WTC11 (cell line): ENCODE data around the gene PTPRN2. TPM values are rescaled to one million over a fixed set of nuclear protein-coding genes. Genes with fewer than 3 reads are reported as not detected.

Source experiments
- ATAC-seq: fragments of 200-7000 bp; cut with Tn5 transposase; 2 replicates; pipeline ENCODE4 v1.10.0; 2021; ENCODE audit warnings: mild to moderate bottlenecking, moderate library complexity
- CTCF ChIA-PET: fragments of 300-600 bp; sonication (Branson Sonifier 250); formaldehyde crosslinking; loops from one replicate; lab custom pipeline; 2021; ENCODE audit warnings: antibody characterized with exemption; lab: Charles Lee
- POLR2A ChIA-PET: fragments of 350-600 bp; sonication (Branson Sonifier 250); formaldehyde crosslinking; loops from one replicate; lab custom pipeline; 2021; ENCODE audit warnings: antibody characterized with exemption; lab: Charles Lee
- DNase-seq: peaks from one replicate; pipeline ENCODE4 v3.0.0; 2021; ENCODE audit warnings: low spot score
- H3K27ac Mint-ChIP-seq: 2 replicates; pipeline ENCODE4 v1.8.0; 2021; ENCODE audit warnings: mixed read lengths
- H3K27me3 Mint-ChIP-seq: 2 replicates; pipeline ENCODE4 v1.8.0; 2021; ENCODE audit warnings: low read depth, mild to moderate bottlenecking, moderate library complexity, mixed read lengths
- H3K36me3 Mint-ChIP-seq: 2 replicates; pipeline ENCODE4 v1.8.0; 2021; ENCODE audit warnings: mixed read lengths
- H3K4me1 Mint-ChIP-seq: 2 replicates; pipeline ENCODE4 v1.8.0; 2022; ENCODE audit warnings: mixed read lengths
- H3K4me3 Mint-ChIP-seq: 2 replicates; pipeline ENCODE4 v1.8.0; 2021; ENCODE audit warnings: mild to moderate bottlenecking, moderate library complexity, mixed read lengths
- H3K9me3 Mint-ChIP-seq: 2 replicates; pipeline ENCODE4 v1.8.0; 2021; ENCODE audit warnings: mixed read lengths
- AFF4 ChIP-seq: sonication (generic); formaldehyde crosslinking; IDR thresholded peaks from 2 replicates; pipeline ENCODE4 v1.8.1; 2023; ENCODE audit warnings: mild to moderate bottlenecking, missing genetic modification reagents, borderline replicate concordance
- CDX4 ChIP-seq: fragments of 250-450 bp; sonication (Bioruptor Pico); IDR thresholded peaks from 2 replicates; pipeline ENCODE4 v1.9.0; 2021; ENCODE audit warnings: moderate library complexity, mild to moderate bottlenecking, inconsistent platforms, borderline replicate concordance
- HMGA2 ChIP-seq: fragments of 250-450 bp; sonication (Bioruptor Pico); IDR thresholded peaks from 2 replicates; pipeline ENCODE4 v1.4.0; 2021; ENCODE audit warnings: mild to moderate bottlenecking, moderate library complexity
- JAZF1 ChIP-seq: fragments of 250-450 bp; sonication (Bioruptor Pico); IDR thresholded peaks from 2 replicates; pipeline ENCODE4 v1.9.0; 2021; ENCODE audit warnings: moderate library complexity, mild to moderate bottlenecking, inconsistent platforms
- MXD4 ChIP-seq: fragments of 250-450 bp; sonication (Bioruptor Pico); IDR thresholded peaks from 2 replicates; pipeline ENCODE4 v1.8.0; 2021; ENCODE audit warnings: mild to moderate bottlenecking, moderate library complexity, borderline replicate concordance
- PRRX2 ChIP-seq: fragments of 250-450 bp; sonication (Bioruptor Pico); IDR thresholded peaks from 2 replicates; pipeline ENCODE4 v1.8.0; 2021; ENCODE audit warnings: mild to moderate bottlenecking
- SP1 ChIP-seq: sonication (generic); formaldehyde crosslinking; conservative IDR thresholded peaks from 2 replicates; pipeline ENCODE4 v1.8.1; 2022; ENCODE audit warnings: missing genetic modification reagents
- TEAD4 ChIP-seq: sonication (generic); formaldehyde crosslinking; IDR thresholded peaks from 2 replicates; pipeline ENCODE4 v1.8.0; 2022; ENCODE audit warnings: mild to moderate bottlenecking, missing genetic modification reagents
- TP53 ChIP-seq: sonication (generic); formaldehyde crosslinking; IDR thresholded peaks from 2 replicates; pipeline ENCODE4 v1.8.1; 2023; ENCODE audit warnings: mild to moderate bottlenecking, missing genetic modification reagents
- USF2 ChIP-seq: sonication (generic); formaldehyde crosslinking; IDR thresholded peaks from 2 replicates; pipeline ENCODE4 v1.8.1; 2023; ENCODE audit warnings: mild to moderate bottlenecking, missing genetic modification reagents, moderate library complexity
- ZNF121 ChIP-seq: sonication (generic); formaldehyde crosslinking; IDR thresholded peaks from 2 replicates; pipeline ENCODE4 v1.8.0; 2023; ENCODE audit warnings: missing genetic modification reagents
- ZNF219 ChIP-seq: sonication (generic); formaldehyde crosslinking; IDR thresholded peaks from 2 replicates; pipeline ENCODE4 v1.8.0; 2023; ENCODE audit warnings: missing genetic modification reagents, mild to moderate bottlenecking, borderline replicate concordance
- ZNF263 ChIP-seq: sonication (generic); formaldehyde crosslinking; IDR thresholded peaks from 2 replicates; pipeline ENCODE4 v1.8.1; 2022; ENCODE audit warnings: low read depth, mild to moderate bottlenecking, moderate library complexity, missing genetic modification reagents
- ZNF425 ChIP-seq: fragments of 250-450 bp; sonication (Bioruptor Pico); conservative IDR thresholded peaks from 2 replicates; pipeline ENCODE4 v1.9.0; 2021; ENCODE audit warnings: mild to moderate bottlenecking
- total RNA-seq: library from RNA; stranded (reverse); gene quantifications from 3 replicates; pipeline ENCODE4 v1.2.3, GENCODE V29; 2021
- TF ChIP-seq, protein P1 (sequence below): sonication (generic); formaldehyde crosslinking; IDR thresholded peaks from 2 replicates; pipeline ENCODE4 v1.8.1; 2023; ENCODE audit warnings: mild to moderate bottlenecking, missing genetic modification reagents, moderate library complexity
- TF ChIP-seq, protein P2 (sequence below): sonication (generic); formaldehyde crosslinking; IDR thresholded peaks from 2 replicates; pipeline ENCODE4 v1.8.0; 2022; ENCODE audit warnings: mild to moderate bottlenecking, missing genetic modification reagents
- TF ChIP-seq, protein P3 (sequence below): sonication (generic); formaldehyde crosslinking; IDR thresholded peaks from 2 replicates; pipeline ENCODE4 v1.8.0; 2023; ENCODE audit warnings: missing genetic modification reagents

PTPRN2 gene
- total RNA-seq, 1 experiment from 2014 or later, result 4.7 TPM

DNA sequence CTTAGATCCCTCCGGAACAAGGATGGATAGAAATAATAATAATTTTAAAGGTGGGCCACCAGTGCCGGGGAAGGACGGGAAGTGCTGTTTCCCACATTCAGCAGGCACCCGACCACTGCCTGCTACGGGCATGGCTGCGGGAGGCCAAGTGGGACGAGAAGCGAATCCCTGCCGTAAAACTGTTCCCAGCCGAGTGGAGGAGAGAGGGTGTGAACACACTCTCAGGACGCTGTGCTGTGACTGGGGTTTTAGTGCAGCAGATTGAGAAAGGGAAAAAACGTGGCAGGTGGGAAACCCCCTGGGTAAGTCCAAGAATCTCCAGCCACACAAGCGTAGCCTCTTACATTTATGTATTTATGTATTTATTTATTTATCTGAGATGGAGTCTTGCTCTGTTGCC lies 1092.0 kb downstream of the PTPRN2 start (continued):
- TF ChIP-seq TEAD4 (no peak), SP1 (no peak), ZNF425 (CRISPR knock-in tag) (no peak), ZNF219 (CRISPR knock-in tag) (no peak), PRRX2 (CRISPR knock-in tag) (no peak), ZNF121 (CRISPR knock-in tag) (no peak), JAZF1 (CRISPR knock-in tag) (no peak), ZNF263 (no peak), AFF4 (CRISPR knock-in tag) (no peak), MXD4 (CRISPR knock-in tag) (no peak), HMGA2 (no peak), TP53 (CRISPR knock-in tag) (no peak)
- TF ChIP-seq, protein P1, sequence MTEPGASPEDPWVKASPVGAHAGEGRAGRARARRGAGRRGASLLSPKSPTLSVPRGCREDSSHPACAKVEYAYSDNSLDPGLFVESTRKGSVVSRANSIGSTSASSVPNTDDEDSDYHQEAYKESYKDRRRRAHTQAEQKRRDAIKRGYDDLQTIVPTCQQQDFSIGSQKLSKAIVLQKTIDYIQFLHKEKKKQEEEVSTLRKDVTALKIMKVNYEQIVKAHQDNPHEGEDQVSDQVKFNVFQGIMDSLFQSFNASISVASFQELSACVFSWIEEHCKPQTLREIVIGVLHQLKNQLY (CRISPR knock-in tag), result no peak
- TF ChIP-seq, protein P2, sequence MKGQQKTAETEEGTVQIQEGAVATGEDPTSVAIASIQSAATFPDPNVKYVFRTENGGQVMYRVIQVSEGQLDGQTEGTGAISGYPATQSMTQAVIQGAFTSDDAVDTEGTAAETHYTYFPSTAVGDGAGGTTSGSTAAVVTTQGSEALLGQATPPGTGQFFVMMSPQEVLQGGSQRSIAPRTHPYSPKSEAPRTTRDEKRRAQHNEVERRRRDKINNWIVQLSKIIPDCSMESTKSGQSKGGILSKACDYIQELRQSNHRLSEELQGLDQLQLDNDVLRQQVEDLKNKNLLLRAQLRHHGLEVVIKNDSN (CRISPR knock-in tag), result no peak
- TF ChIP-seq, protein P3, sequence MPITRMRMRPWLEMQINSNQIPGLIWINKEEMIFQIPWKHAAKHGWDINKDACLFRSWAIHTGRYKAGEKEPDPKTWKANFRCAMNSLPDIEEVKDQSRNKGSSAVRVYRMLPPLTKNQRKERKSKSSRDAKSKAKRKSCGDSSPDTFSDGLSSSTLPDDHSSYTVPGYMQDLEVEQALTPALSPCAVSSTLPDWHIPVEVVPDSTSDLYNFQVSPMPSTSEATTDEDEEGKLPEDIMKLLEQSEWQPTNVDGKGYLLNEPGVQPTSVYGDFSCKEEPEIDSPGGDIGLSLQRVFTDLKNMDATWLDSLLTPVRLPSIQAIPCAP, result no peak
- TF ChIP-seq, all 79 proteins: peak for 0

- ChIA-PET CTCF (no interaction called here), POLR2A (no interaction called here)
- DNase-seq (no peak), ATAC-seq (no peak)
- TF ChIP-seq CDX4 (CRISPR knock-in tag) (no peak), TEAD4 (no peak), USF2 (CRISPR knock-in tag) (no peak)
- Mint-ChIP-seq H3K36me3 (peaks cover 4% of the 10 kb centered on the region; the same call in 1 of the 2 replicates), H3K27ac (no peak overlapping the region), H3K4me1 (no peaks in the 10 kb centered on the region), H3K4me3 (no peak overlapping the region), H3K27me3 (peaks cover 45% of the 10 kb centered on the region), H3K9me3 (peaks cover 16% of the 10 kb centered on the region)
Measured at GRCh38 chr7:157495177-157495553, 1092.5 kb downstream of the PTPRN2 start.
